BE2C (cell line): ENCODE results near the gene ATP6V0E1.

Source experiments
- DNase-seq: peaks from one replicate; pipeline ENCODE4 v3.0.0-alpha.2; 2020
- H3K27me3 ChIP-seq: fragments of 250-450 bp; sonication (Bioruptor Pico); 2 replicates; pipeline ENCODE4 v1.5.1; 2020; ENCODE audit warnings: mild to moderate bottlenecking
- H3K36me3 ChIP-seq: fragments of 250-450 bp; sonication (Bioruptor Pico); 2 replicates; pipeline ENCODE4 v1.5.1; 2020; ENCODE audit warnings: mild to moderate bottlenecking
- H3K4me1 ChIP-seq: fragments of 250-450 bp; sonication (Bioruptor Pico); 2 replicates; pipeline ENCODE4 v1.5.1; 2020
- H3K4me3 ChIP-seq: 2 replicates; pipeline ENCODE4 v1.5.1; 2011; ENCODE audit warnings: low read depth, low read length
- H3K9me3 ChIP-seq: fragments of 250-450 bp; sonication (Bioruptor Pico); 2 replicates; pipeline ENCODE4 v1.5.1; 2020
- CTCF ChIP-seq: IDR thresholded peaks from 2 replicates; pipeline ENCODE4 v1.5.1; 2012; ENCODE audit warnings: mild to moderate bottlenecking, low read depth, low read length

Gene ATP6V0E1

GRCh38 chr5:172958331-172959046 lies 25.1 kb upstream of the ATP6V0E1 start:
- H3K9me3 ChIP-seq: no peaks in the 10 kb centered on the region
- H3K36me3 ChIP-seq: no peaks in the 10 kb centered on the region
- DNase-seq: peak; percentile 76
- peak overlapping the region; percentile 90 for H3K4me3 ChIP-seq
- H3K27me3 ChIP-seq: no peaks in the 10 kb centered on the region
- TF ChIP-seq CTCF: no peak
- H3K4me1 ChIP-seq: peaks cover 4% of the 10 kb centered on the region; the same call in 1 of the 2 replicates

GRCh38 chr5:172959824-172960799 lies 23.5 kb upstream of the ATP6V0E1 start:
- DNase-seq: no peak
- Histone ChIP-seq H3K9me3 (no peaks in the 10 kb centered on the region), H3K4me1 (peaks cover 4% of the 10 kb centered on the region; the same call in 1 of the 2 replicates)

GRCh38 chr5:172969921-172970320 lies 13.7 kb upstream of the ATP6V0E1 start:
- no peak for TF ChIP-seq CTCF
- H3K36me3 ChIP-seq: peaks cover 8% of the 10 kb centered on the region; the same call in 1 of the 2 replicates
- no peaks in the 10 kb centered on the region for H3K27me3 ChIP-seq
- no peak for DNase-seq
- no peak overlapping the region for H3K4me3 ChIP-seq
- H3K9me3 ChIP-seq: no peaks in the 10 kb centered on the region
- H3K4me1 ChIP-seq: no peaks in the 10 kb centered on the region

More at GRCh38 chr5:172959824-172960799, 23.5 kb upstream of the ATP6V0E1 start:
- no peak for TF ChIP-seq CTCF
- Histone ChIP-seq H3K4me3 (peak overlapping the region; percentile 90), H3K36me3 (no peaks in the 10 kb centered on the region), H3K27me3 (no peaks in the 10 kb centered on the region)

GRCh38 chr5:172971482-172971881 lies 12.1 kb upstream of the ATP6V0E1 start:
- DNase-seq: no peak
- peaks cover 8% of the 10 kb centered on the region; the same call in 1 of the 2 replicates for H3K36me3 ChIP-seq
- no peak overlapping the region for H3K4me3 ChIP-seq
- no peak for TF ChIP-seq CTCF
- H3K4me1 ChIP-seq: no peaks in the 10 kb centered on the region
- no peaks in the 10 kb centered on the region for H3K9me3 ChIP-seq
- peaks cover 2% of the 10 kb centered on the region; the same call in 1 of the 2 replicates for H3K27me3 ChIP-seq

GRCh38 chr5:172972552-172972951 lies 11.0 kb upstream of the ATP6V0E1 start:
- Histone ChIP-seq H3K4me3 (no peak overlapping the region), H3K36me3 (peaks cover 8% of the 10 kb centered on the region; the same call in 1 of the 2 replicates), H3K27me3 (peaks cover 5% of the 10 kb centered on the region; the same call in 1 of the 2 replicates), H3K4me1 (no peaks in the 10 kb centered on the region), H3K9me3 (no peaks in the 10 kb centered on the region)
- DNase-seq: no peak
- no peak for TF ChIP-seq CTCF
